Mesenchymal stem cell (in vitro differentiated cells and primary cell): ENCODE data around the gene EVA1C.

Source experiments
- DNase-seq: peaks from one replicate; pipeline ENCODE4 v3.0.0-alpha.2; 2013
- H2AFZ ChIP-seq: one replicate; pipeline ENCODE4 v1.6.1; 2013; ENCODE audit warnings: low read depth, mild to moderate bottlenecking, control low read depth, inconsistent platforms, low read length, moderate library complexity
- H2AK5ac ChIP-seq: 2 replicates; pipeline ENCODE4 v1.6.1; 2013; ENCODE audit warnings: low read length, moderate library complexity, mild to moderate bottlenecking, inconsistent platforms; ENCODE audit not compliant: severe bottlenecking
- H2BK120ac ChIP-seq: one replicate; pipeline ENCODE4 v1.6.1; 2013; ENCODE audit warnings: low read depth, mild to moderate bottlenecking, inconsistent platforms, low read length, moderate library complexity
- H2BK12ac ChIP-seq, 2 experiments: one replicate each; pipeline ENCODE4 v1.6.1; 2013; ENCODE audit warnings: inconsistent platforms in 2 of 2, low read length in 2 of 2, mild to moderate bottlenecking in 2 of 2, moderate library complexity in 2 of 2, control low read depth in 1 of 2
- H2BK15ac ChIP-seq: one replicate; pipeline ENCODE4 v1.6.1; 2013; ENCODE audit warnings: mild to moderate bottlenecking, low read depth, inconsistent platforms; ENCODE audit not compliant: poor library complexity, severe bottlenecking
- H2BK5ac ChIP-seq: 2 replicates; pipeline ENCODE4 v1.6.1; 2013; ENCODE audit warnings: low read depth, mild to moderate bottlenecking, low read length, control low read depth, inconsistent platforms; ENCODE audit not compliant: poor library complexity, severe bottlenecking
- H3K14ac ChIP-seq, 2 experiments: one replicate each; pipeline ENCODE4 v1.6.1; 2013; ENCODE audit warnings: inconsistent platforms in 2 of 2, low read length in 2 of 2, control low read depth in 1 of 2, mild to moderate bottlenecking in 1 of 2, moderate library complexity in 1 of 2
- H3K18ac ChIP-seq, 2 experiments: one replicate each; pipeline ENCODE4 v1.6.1; 2013; ENCODE audit warnings: inconsistent platforms in 2 of 2, low read length in 2 of 2, control low read depth in 1 of 2, low read depth in 1 of 2, mild to moderate bottlenecking in 1 of 2
- H3K23ac ChIP-seq, 2 experiments: one replicate each; pipeline ENCODE4 v1.6.1; 2013; ENCODE audit warnings: inconsistent platforms in 2 of 2, low read length in 2 of 2, mild to moderate bottlenecking in 2 of 2, moderate library complexity in 2 of 2, control low read depth in 1 of 2
- H3K27ac ChIP-seq: 2 replicates; pipeline ENCODE4 v1.5.1; 2013; ENCODE audit warnings: mild to moderate bottlenecking, moderate library complexity, low read length, control low read depth, inconsistent platforms; ENCODE audit not compliant: poor library complexity, severe bottlenecking
- H3K27me3 ChIP-seq, 2 experiments: 2 replicates each; pipeline versions ENCODE4 v1.6.1 to v1.7.0; 2013; ENCODE audit warnings: low read length in 2 of 2, mild to moderate bottlenecking in 2 of 2, moderate library complexity in 2 of 2, control low read depth in 1 of 2, inconsistent platforms in 1 of 2; ENCODE audit not compliant: control insufficient read depth in 1 of 2, insufficient read depth in 1 of 2
- H3K36me3 ChIP-seq, 2 experiments: 2 replicates each; pipeline versions ENCODE4 v1.6.1 to v1.7.0; 2013; ENCODE audit warnings: low read length in 2 of 2, control low read depth in 1 of 2, inconsistent platforms in 1 of 2, low read depth in 1 of 2, mild to moderate bottlenecking in 1 of 2; ENCODE audit not compliant: insufficient read depth in 2 of 2, control insufficient read depth in 1 of 2
- H3K4ac ChIP-seq, 2 experiments: one replicate each; pipeline ENCODE4 v1.6.1; 2013; ENCODE audit warnings: inconsistent platforms in 2 of 2, low read length in 2 of 2, mild to moderate bottlenecking in 2 of 2, moderate library complexity in 2 of 2, control low read depth in 1 of 2, low read depth in 1 of 2
- H3K4me1 ChIP-seq: 2 replicates; pipeline ENCODE4 v1.6.1; 2013; ENCODE audit warnings: low read depth, low read length, control low read depth; ENCODE audit not compliant: control insufficient read depth, insufficient read depth
- H3K4me2 ChIP-seq: 2 replicates; pipeline ENCODE4 v1.6.1; 2013; ENCODE audit warnings: low read length, mild to moderate bottlenecking, inconsistent platforms; ENCODE audit not compliant: poor library complexity, severe bottlenecking
- H3K4me3 ChIP-seq, 2 experiments: 2 replicates each; pipeline versions ENCODE4 v1.5.1 to v1.7.0; 2013; ENCODE audit warnings: low read length in 2 of 2, mild to moderate bottlenecking in 2 of 2, control low read depth in 1 of 2, low read depth in 1 of 2; ENCODE audit not compliant: insufficient read depth in 1 of 2
- H3K79me1 ChIP-seq: replicated peaks from 2 replicates; pipeline ENCODE4 v1.6.1; 2013; ENCODE audit warnings: mild to moderate bottlenecking, control low read depth, low read length, inconsistent platforms; ENCODE audit not compliant: poor library complexity, severe bottlenecking
- H3K9ac ChIP-seq: 2 replicates; pipeline ENCODE4 v1.7.0; 2013; ENCODE audit warnings: mild to moderate bottlenecking, low read length, moderate library complexity
- H3K9me3 ChIP-seq: 2 replicates; pipeline ENCODE4 v1.7.0; 2013; ENCODE audit warnings: mild to moderate bottlenecking, low read length; ENCODE audit not compliant: control insufficient read depth
- H4K8ac ChIP-seq: one replicate; pipeline ENCODE4 v1.6.1; 2013; ENCODE audit warnings: inconsistent platforms, mild to moderate bottlenecking, low read length, moderate library complexity
- H4K91ac ChIP-seq: one replicate; pipeline ENCODE4 v1.6.1; 2013; ENCODE audit warnings: mild to moderate bottlenecking, low read length, inconsistent platforms
- WGBS: methylation state at CpG from one replicate; pipeline ENCODE4 v1.1.7; 2013; ENCODE audit warnings: mixed read lengths; 5-methylcytosine and 5-hydroxymethylcytosine counted together

The EVA1C gene

GRCh38 chr21:32413697-32414578 is 1.4 kb downstream of the EVA1C start:
- H3K9ac ChIP-seq = peak overlapping the region; percentile 98
- no peak overlapping the region for H2BK15ac ChIP-seq
- H3K23ac ChIP-seq = no peak overlapping the region
- H3K4ac ChIP-seq = no peak overlapping the region
- peak overlapping the region in 1 of 2 experiments; percentile 90 for H3K4me3 ChIP-seq
- H3K9me3 ChIP-seq = no peaks in the 10 kb centered on the region
- no peak overlapping the region for H3K27ac ChIP-seq
- peaks cover 19% of the 10 kb centered on the region for H3K4me1 ChIP-seq
- no peaks in the 10 kb centered on the region for H3K79me1 ChIP-seq
- H3K27me3 ChIP-seq = peaks cover 0 to 66% of the 10 kb centered on the region in 2 experiments
- no peak overlapping the region for H2AK5ac ChIP-seq
- H3K36me3 ChIP-seq = no peaks in the 10 kb centered on the region
- H4K8ac ChIP-seq = no peak overlapping the region
- H3K18ac ChIP-seq = no peak overlapping the region
- no peak overlapping the region for H2BK12ac ChIP-seq
- H4K91ac ChIP-seq = no peak overlapping the region
- no peak overlapping the region for H2AFZ ChIP-seq
- H3K14ac ChIP-seq = no peak overlapping the region
- H3K4me2 ChIP-seq = no peak overlapping the region
- 87% methylated on average over 6 of the region's 7 CpGs for WGBS
- H2BK5ac ChIP-seq = no peak overlapping the region
- no peak for DNase-seq
- H2BK120ac ChIP-seq = no peak overlapping the region

GRCh38 chr21:32414579-32415358 is 2.3 kb downstream of the EVA1C start:
- no peak overlapping the region for H2AFZ ChIP-seq
- H3K4me2 ChIP-seq = no peak overlapping the region
- no peak overlapping the region for H2BK5ac ChIP-seq
- H4K8ac ChIP-seq = no peak overlapping the region
- WGBS = 81% methylated on average over 7 of the region's 8 CpGs
- H4K91ac ChIP-seq = no peak overlapping the region
- no peak overlapping the region for H3K14ac ChIP-seq
- no peaks in the 10 kb centered on the region for H3K36me3 ChIP-seq
- H3K79me1 ChIP-seq = no peaks in the 10 kb centered on the region
- no peaks in the 10 kb centered on the region for H3K9me3 ChIP-seq
- H3K23ac ChIP-seq = no peak overlapping the region
- peaks cover 19% of the 10 kb centered on the region for H3K4me1 ChIP-seq
- no peak overlapping the region for H3K4ac ChIP-seq
- peaks cover 0 to 61% of the 10 kb centered on the region in 2 experiments for H3K27me3 ChIP-seq
- H3K9ac ChIP-seq = peak overlapping the region; percentile 98
- no peak overlapping the region for H3K18ac ChIP-seq
- peak overlapping the region in 1 of 2 experiments; percentile 12 for H3K4me3 ChIP-seq
- H3K27ac ChIP-seq = no peak overlapping the region
- H2AK5ac ChIP-seq = no peak overlapping the region
- H2BK15ac ChIP-seq = no peak overlapping the region
- H2BK12ac ChIP-seq = no peak overlapping the region
- H2BK120ac ChIP-seq = no peak overlapping the region
- no peak for DNase-seq

- no peak overlapping the region for H2BK5ac ChIP-seq
- no peak overlapping the region for H3K23ac ChIP-seq
- H3K27ac ChIP-seq = no peak overlapping the region
- H3K4me2 ChIP-seq = no peak overlapping the region
- H4K8ac ChIP-seq = no peak overlapping the region
- no peak overlapping the region for H4K91ac ChIP-seq
- no peak overlapping the region for H2AK5ac ChIP-seq
- DNase-seq = no peak
- no peak overlapping the region for H2AFZ ChIP-seq
- no peaks in the 10 kb centered on the region for H3K79me1 ChIP-seq
- peak overlapping the region; percentile 98 for H3K9ac ChIP-seq
- H3K36me3 ChIP-seq = no peaks in the 10 kb centered on the region
- no peak overlapping the region for H2BK15ac ChIP-seq
- H2BK12ac ChIP-seq = no peak overlapping the region
- H3K4ac ChIP-seq = no peak overlapping the region
- WGBS = 65% methylated on average over 8 of the region's 11 CpGs
- no peak overlapping the region for H2BK120ac ChIP-seq
- H3K18ac ChIP-seq = no peak overlapping the region
- H3K4me3 ChIP-seq = no peak overlapping the region
- H3K9me3 ChIP-seq = no peaks in the 10 kb centered on the region
- H3K27me3 ChIP-seq = peaks cover 0 to 51% of the 10 kb centered on the region in 2 experiments
- H3K4me1 ChIP-seq = peaks cover 19% of the 10 kb centered on the region
- no peak overlapping the region for H3K14ac ChIP-seq
Measured at GRCh38 chr21:32415451-32416398, 3.2 kb downstream of the EVA1C start.
